Left renal pelvis (tissue), 4 donors: Measurements from ENCODE around the gene SLC24A2. TPM values are rescaled to one million over a fixed set of nuclear protein-coding genes. Genes with fewer than 3 reads are reported as not detected.
A peak's percentile ranks its signal among the peaks of the same experiment; 100 is the strongest.
"Not testable (repeated sequence)": the region's sequence is repeated elsewhere in the genome, so short reads cannot be mapped to it uniquely, and the experiment has no call there.

Source experiments
- DNase-seq, 4 donors: peaks; one replicate each; pipeline ENCODE4 v3.0.0-alpha.2; 2013; ENCODE audit warnings: low read depth in 4 of 4, low spot score in 3 of 4
- polyA plus RNA-seq, 4 donors: library from polyadenylated mRNA; unstranded; fragments of 120-200 nt; gene quantifications; one replicate each; pipeline ENCODE4 v1.2.1, GENCODE V29; 2013; ENCODE audit not compliant: insufficient read length in 4 of 4

Gene SLC24A2
- under 1 TPM; 0.14 to 0.27 (median 0.19) TPM for polyA plus RNA-seq

- no peak for DNase-seq
These were observed at the start of gene SLC24A2 for GRCh38 chr9:19788614-19789271. Gene SLC24A2, minus strand, starts transcription at chr9:19789037.

- not testable (repeated sequence) for DNase-seq
These were observed 44.5 kb upstream of the SLC24A2 start for GRCh38 chr9:19833331-19833730.

GRCh38 chr9:19830796-19831195 lies 42.0 kb upstream of the SLC24A2 start:
- DNase-seq, result no peak

GRCh38 chr9:19828576-19829109 lies 39.8 kb upstream of the SLC24A2 start:
- no peak for DNase-seq

GRCh38 chr9:19816769-19817168 lies 27.9 kb upstream of the SLC24A2 start:
- no peak for DNase-seq

- DNase-seq, result no peak
These were observed 23.4 kb upstream of the SLC24A2 start for GRCh38 chr9:19812194-19812593.

- DNase-seq, result no peak
These were observed 20.8 kb upstream of the SLC24A2 start for GRCh38 chr9:19809422-19810269.

GRCh38 chr9:19807182-19807892 lies 18.5 kb upstream of the SLC24A2 start:
- no peak for DNase-seq

GRCh38 chr9:19804431-19804830 lies 15.6 kb upstream of the SLC24A2 start:
- DNase-seq, result no peak

GRCh38 chr9:19800884-19801283 lies 12.0 kb upstream of the SLC24A2 start:
- no peak for DNase-seq

- no peak for DNase-seq
These were observed 10.9 kb upstream of the SLC24A2 start for GRCh38 chr9:19799784-19800183.

- DNase-seq, result no peak
These were observed 685 bp downstream of the SLC24A2 start for GRCh38 chr9:19788152-19788551.

GRCh38 chr9:19787672-19788071 lies 1.2 kb downstream of the SLC24A2 start:
- DNase-seq, result no peak

- DNase-seq, result no peak
These were observed 3.6 kb downstream of the SLC24A2 start for GRCh38 chr9:19785230-19785629.

GRCh38 chr9:19784136-19784535 lies 4.7 kb downstream of the SLC24A2 start:
- DNase-seq, result no peak

- no peak for DNase-seq
These were observed 5.3 kb downstream of the SLC24A2 start for GRCh38 chr9:19783500-19783899.

- DNase-seq, result peak in 2 of 4 donors; percentile 19 to 20
These were observed 6.8 kb downstream of the SLC24A2 start for GRCh38 chr9:19782005-19782404.

- DNase-seq, result no peak
These were observed 7.6 kb downstream of the SLC24A2 start for GRCh38 chr9:19781240-19781639.

- no peak for DNase-seq
These were observed 17.4 kb downstream of the SLC24A2 start for GRCh38 chr9:19771446-19771845.

- no peak for DNase-seq
These were observed 17.9 kb downstream of the SLC24A2 start for GRCh38 chr9:19770973-19771372.

- DNase-seq, result no peak
These were observed 19.6 kb downstream of the SLC24A2 start for GRCh38 chr9:19769213-19769612.
